ENCODE data around the gene MRPS9.
A peak's percentile ranks its signal among the peaks of the same experiment; 100 is the strongest.

MRPS9 gene

DNA sequence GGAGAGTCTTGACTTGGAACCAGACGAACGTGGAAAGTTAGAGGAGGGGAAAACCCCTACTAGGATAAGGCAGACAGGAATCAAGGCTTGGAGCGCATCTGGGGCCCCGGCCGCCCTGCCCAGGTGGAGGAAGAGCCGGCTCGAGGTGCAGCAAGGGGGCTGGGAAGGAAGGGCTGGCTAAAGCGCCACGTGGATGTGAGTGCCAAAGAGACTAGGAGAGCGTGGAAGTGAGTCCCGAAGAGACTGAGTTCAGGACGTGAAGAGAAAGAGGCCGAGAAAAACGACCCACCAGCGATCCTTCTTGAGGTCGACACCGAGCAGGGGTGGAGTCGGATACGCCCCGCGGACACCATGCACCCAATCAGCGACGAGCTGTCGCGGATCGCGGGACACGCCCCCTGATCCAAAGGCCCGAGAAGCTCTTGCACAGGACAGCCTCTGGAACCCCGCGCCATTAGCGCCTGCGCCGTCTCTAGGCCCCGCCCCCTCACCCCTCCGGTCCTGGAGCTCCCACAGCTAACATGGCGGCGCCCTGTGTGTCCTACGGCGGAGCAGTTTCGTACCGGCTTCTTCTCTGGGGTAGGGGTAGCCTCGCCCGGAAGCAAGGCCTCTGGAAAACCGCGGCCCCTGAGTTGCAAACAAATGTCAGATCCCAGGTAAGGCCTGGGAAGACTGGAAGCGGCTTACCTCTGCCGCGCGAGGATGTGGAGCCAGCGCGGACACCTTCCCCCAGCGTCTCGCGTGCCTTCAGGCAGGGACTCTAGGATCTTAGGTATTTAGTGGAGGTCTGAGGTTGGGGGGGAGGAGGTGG, at the start of gene MRPS9:
Gene MRPS9, plus strand, starts transcription at position 498 of the 811 bp plus-strand sequence. Its CDS starts 24 bp downstream, at position 522.
- peak; percentile 99 for DNase-seq

DNA sequence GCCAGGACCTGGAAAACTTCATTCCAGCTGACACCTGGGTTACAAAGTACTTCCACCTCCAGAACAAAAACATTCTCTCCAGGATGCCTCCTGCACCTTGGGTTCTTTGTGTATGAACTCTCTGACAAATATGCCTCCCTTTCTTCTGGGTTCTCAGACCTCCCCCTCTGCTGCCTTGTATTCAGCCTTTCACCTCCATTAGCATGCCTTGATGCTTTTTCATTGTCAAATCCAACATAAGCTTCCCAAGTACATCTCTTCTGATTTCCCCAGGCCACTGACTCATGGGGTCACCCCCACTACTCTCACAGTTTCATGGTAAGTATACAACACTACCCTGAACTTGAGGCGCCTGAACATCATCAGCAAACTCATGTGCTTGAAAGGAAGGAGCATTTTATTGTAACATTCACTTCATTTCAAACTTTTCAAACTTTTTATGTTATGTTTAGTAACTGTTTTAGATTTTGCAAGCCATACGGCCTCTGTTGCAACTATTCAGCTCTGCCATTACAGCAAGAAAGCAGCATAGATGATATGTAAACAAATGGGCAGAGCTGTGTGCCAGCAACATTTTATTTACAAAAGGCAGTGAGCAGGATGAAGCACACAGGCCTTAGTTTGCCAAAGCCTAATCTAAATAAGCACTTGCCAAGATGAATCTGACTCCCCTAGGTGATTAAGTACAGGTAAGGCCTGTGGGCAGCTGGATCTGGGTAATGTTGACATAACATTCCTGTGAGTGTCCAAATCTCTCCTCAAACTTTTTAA, 32.5 kb upstream of the MRPS9 start:
- no peak for DNase-seq

DNA sequence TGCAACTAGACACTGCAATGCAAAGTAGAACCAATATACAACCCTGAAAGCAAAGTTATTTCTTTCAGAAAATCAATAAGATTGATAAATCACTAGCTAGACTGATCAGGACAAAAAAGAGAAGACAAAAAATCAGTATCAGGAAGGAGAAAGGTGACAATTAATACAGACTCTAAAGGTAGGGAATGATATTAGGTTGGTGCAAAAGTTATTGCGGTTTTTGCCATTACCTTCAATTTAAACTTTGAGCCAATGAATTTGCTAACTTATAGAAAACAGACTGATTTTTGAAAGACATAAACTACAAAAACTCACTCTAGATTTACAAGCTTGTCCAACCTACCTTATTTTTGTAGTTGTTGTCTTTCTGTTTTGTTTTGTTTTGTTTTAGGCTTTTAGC, 30.5 kb upstream of the MRPS9 start:
- no peak for DNase-seq

DNA sequence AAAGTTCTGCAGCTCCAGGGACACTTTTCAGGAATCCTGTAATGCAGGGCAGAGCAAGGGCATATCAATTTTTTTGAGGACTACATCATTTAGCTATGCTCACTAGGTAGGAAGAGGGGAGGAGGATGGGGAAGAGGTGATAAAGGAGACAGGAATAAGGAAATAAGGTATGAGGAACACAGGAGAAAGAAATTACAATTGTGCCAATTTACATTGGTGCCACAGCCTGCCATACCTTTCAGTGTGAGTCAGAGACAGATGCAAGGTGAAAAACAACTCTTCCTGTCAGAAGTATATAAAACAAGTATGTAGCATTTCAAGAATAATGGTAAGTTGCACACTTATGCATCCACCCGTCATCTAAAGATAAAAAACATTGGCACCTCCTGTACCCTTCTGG, 5.4 kb upstream of the MRPS9 start:
- no peak for DNase-seq

DNA sequence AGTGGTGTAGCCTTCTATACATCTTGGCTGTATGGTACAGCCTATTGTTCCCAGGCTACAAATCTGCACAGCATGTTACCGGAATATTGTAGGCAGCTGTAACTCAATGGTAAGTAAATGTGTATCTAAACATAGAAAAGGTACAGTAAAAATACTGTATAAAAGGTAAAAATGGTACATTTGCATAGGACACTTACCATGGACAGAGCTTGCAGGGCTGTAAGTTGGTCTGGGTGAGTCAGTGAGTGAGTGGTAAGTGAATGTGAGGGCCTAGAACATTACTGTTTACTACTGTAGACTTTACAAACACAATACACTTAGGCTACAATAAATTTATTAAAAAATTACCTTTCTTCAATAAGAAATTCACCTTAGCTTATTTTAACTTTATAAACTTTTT, 3.7 kb upstream of the MRPS9 start:
- DNase-seq: no peak

DNA sequence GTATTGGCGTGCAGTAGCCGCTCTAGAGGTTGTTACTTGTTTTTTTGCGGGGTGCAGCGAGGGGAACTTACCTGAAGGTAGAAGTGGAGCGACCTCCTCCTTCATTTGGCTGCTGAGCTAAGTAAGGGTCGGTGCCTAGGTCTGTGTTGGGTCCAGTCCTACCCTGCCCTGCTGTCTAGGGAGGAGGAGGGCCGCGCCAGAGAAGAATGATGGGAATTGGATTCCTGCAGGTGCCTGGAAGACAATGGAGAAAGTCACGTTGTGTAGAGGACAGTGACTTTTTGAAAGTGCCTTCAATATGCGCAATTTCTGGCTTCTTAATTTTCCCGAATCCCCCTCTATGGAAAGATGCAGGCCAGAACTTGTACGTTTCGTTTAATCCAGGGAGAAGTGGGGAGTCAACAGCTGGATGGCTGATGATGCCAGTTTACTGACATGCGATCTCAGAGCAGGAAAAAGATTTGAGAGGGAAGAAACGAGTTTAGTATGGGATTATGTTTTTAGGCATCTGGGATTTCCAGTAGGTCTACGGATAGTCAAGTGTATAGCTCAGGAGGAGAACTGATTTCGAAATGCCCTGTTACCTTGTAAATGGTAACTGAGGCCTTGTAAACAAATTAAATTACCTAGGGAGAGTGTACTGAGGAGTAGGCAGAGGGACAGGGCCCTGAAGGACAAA, 653 bp downstream of the MRPS9 start:
- DNase-seq: no peak

DNA sequence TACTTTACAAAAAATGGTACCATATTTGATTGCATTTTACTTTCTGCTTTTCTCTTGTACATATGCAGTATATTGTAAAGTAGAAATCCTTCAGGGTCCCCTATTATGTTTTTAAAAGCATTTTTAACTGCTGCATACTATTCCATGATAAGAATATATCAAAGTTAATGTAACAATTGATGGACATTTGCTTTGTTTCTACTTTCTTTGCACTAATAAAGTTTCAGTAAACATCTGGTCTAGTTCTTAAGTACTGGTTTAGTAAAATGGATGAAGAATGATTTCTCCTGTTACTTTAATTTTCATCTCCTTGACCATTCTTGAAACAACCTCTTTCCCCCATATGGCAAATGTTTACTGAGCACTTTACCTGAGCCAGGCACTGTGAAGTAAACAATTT, 1.7 kb downstream of the MRPS9 start:
- no peak for DNase-seq

DNA sequence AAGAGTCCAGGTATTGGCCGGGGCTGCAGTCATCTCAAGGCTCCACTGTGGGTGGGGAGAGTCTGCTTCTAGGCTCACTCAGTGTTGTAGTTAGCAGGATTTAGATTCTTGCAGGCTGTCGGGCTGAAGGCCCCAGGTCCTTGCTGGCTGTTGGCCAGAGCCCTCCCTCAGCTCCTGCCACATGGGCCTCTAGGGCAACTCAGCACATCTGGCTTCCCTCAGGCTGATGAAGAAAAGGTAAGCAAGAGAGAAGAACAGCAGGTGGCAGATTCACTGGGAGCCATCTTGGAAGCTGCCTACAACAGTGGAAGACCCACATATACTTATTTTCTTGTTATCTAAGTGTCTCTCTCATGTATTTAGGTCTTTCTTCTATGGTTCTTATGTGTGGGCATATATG, 4.3 kb downstream of the MRPS9 start:
- DNase-seq: no peak

DNA sequence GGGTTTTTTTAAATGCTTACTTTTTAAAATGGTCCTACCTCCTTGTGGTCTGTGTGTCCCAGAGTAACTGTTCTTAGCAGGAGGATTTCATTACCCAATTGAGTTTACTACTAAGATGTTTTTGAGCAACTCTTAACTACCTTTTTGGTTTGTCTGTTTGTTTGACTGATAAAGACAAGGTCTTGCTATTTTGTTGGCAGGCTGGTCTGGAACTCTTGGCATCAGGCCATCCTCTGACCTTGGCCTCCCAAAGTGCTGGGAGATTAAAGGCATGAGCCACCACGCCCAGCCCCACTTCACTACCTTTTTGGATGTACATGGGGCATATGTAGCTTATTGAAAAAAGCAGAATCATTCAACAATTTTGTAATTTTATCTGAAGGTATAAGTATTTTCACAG, 14.9 kb downstream of the MRPS9 start:
- DNase-seq: no peak

DNA sequence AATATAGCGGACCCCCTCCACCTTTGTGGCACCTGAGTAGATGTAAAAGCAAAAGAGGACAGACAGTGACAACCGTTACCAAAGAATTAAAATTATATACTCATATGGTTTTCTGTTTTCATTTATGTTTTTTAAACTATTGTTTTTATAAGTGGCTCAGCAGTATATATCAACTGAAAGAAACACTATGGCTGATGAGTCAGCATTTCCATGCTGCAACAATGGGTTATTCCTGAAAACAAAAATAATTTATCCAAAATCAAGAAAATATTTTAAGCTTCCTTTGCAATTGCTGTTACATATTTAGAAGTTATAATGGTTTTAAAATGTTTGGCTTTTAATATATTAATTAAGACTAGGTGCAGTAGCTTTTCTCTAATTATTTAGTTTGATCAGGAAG, 17.7 kb downstream of the MRPS9 start:
- no peak for DNase-seq

DNA sequence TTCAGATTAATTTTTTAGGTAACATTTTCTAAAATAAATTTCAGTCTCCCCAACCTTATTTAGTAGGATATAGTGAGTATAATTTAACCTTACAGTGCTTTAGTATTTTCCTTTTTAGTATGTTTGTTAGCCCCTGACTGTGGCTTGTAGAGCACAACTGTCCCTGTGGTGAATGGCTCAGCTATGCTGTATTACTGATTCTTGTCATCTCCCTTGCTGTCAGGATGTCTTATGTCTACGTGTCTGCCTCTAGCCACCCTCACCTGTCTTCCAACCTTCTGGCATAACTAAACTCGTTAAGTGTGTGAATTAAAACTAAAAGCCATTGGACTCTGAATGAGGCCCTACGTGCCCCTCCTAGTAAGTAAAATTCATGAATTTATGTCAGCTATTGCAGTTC, 18.4 kb downstream of the MRPS9 start:
- no peak for DNase-seq

DNA sequence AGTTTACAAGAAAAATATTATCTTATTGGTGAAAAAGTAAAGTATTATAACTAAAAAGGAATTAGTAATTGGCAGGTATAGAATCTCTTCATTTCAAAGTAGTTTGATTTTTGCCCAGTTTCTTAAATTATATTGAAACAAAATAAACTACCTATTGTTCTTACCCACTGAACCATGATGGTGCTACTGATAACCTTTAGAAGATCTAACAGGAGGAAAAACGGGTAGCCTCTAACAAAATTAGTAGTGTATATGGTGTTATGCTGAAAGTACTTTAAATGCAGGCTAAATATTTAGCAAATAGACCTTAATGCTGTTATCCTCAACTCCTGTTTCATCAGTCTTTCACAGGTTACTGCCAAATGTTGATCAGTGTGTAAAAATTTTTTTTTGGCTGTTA, 19.1 kb downstream of the MRPS9 start:
- DNase-seq: no peak

DNA sequence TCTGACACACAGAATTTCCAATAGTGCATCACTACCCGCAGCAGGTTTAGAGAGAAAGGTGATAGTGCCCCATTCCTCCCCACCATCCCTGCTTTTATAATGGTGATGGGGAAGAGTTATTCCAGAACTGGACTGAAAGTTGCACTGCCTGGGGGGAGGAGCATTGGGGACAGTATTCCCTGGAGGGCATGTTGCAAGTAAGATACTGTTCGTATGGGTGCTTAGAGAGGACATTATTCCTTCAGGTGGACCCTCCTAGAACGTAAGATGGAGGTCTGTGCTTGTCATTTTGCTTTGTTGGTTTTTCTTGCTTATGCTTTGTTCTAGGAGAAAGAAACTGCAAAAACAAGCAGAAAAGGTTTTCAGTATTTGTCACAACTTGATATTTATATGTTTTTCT, 23.7 kb downstream of the MRPS9 start:
- DNase-seq: no peak

DNA sequence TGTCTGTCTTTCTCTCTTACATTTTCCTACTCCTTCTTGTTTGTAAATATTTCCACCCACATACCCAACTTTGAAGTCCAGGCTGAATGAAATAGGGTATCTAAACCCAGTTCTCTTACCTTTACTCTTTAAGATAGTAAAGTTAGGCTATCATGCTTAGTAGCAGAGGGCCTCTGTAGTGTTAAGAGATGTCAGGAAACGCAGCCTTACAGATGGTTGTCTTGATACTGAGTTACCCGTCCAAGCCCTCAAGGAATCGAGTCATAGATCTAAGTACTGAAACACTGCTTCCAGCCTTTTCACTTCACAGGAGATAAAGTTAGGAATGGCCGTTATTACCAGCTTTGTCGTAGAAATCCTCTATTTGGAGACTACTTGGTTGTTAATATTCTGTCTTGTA, 24.3 kb downstream of the MRPS9 start:
- DNase-seq: no peak

DNA sequence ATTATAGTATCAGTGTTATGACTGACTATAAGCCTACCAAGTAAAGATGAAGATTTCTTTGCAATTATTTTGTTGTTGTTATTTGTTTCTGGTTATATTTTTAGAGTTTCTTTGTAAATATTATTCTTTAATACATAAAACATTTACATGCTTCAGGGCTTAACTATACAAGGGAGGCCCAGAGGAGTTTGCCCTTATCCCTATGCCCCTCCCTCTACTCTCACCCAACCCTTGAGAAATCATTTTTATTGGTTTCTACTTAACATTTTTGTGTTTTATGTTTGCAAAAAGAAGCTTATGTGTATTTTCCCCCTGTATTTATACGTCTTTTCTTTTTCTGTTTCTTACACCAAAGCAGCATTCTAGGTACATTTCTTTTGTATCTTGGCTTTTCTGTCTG, 30.5 kb downstream of the MRPS9 start:
- no peak for DNase-seq

DNA sequence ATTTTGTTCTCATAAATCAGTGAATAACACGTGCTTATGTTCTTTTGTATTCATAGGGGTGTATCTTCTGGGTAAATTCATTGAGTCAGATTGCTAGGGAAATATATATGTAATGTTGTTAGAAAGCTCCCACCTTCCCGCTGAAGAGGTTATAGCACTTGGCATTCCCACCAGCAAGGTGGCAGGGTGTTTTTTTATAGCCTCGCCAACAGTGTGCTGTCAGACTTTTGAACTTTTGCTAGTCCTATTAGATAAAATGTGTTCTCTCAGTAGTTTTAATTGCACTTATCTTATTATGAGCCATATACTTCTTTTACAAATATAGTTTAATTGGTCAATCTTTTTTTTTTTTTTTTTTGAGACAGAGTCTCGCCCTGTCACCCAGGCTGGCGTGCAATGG, 31.0 kb downstream of the MRPS9 start:
- DNase-seq: no peak

DNA sequence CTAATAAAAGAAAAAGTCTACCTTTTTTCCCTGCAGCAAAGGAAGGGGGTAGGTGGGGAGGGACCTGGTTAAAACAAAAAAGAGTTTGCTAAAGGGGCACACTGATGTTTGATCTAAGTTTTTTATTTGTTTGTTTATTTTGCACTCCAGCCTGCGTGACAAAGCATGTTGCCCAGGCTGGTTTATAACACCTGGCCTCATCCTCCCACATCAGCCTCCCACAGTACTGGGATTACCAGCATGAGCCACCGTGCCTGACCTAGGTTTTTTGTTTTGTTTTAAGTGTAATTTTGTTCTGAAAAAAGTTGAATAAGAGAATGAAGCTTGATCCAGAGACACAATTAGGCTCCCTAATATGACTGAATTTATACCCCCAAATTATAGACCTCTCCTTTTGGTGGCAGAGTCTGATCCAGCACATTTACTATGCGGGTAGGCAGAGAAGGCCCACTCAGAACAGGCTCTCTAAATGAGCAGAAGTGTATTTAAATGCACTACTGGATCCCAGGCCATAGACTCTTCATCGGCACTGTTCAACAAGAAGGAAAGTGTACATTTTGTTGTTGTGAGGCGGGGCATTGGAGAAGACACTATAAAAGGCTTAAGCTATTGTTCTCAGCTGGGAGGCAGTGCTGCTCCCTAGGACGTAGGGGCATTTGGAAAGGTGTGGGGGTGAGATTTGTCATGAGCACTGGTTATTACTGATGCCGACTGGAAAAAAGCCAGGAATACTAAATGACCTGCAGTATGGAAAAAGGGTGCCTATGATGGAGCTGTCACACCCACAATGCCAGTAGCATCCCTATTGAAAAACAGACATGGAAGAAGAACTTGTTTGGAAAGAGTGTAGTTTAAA, 32.4 kb downstream of the MRPS9 start:
- DNase-seq: no peak

DNA sequence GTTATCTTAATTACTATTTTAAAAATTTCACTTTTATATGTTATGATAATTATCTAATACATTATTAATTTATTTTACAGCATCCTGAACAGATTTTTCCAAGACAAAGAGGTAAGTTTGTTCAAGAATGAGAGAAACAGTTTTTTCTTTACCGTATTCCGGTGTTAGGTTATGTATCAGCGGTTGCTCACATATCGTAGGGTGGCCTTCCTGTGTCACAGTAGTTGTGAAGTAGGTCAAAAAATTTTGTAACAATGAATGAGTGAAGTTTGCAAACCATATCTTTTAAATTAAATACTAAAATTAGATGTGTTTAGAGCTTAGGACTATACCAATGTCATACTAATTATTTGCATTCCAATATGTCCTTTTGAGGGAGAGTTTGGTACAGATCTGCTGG, 33.5 kb downstream of the MRPS9 start:
- no peak for DNase-seq

DNA sequence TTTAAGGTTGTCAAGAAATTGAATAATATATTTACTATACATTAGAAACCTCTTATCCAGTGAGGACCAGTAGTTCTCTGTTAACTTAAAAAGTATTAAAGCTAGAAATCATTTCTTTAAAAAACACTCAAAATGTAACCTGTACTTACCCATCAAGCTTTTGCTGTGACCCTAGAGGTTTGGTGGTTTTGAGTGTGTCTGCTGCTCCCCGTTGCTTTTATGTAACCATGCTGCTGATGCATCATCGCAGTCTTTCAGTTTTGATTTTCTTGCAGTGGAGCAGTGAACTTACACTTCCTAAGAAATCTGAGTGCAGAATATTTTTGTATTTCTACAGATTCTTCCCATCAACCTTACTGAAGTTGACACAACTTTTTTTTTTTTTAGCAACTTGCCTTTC, 34.2 kb downstream of the MRPS9 start:
- DNase-seq: no peak

DNA sequence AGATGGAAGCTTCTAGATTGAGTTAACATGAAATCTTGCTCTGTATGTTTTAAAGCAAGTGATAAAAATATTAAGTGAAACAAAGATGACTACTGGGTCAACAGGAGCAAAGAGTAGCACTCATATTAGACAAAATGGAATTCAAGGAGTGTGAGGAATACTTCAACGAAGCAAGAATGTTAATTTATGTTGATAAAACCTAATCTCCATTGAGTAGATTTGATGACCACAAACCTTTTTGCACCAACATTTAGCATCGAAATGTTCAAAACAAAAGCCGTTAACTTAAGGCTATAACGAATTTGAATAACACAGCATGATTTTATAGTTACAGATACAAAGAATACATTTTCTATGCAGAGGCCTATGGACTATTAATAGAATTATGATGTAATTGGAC, 35.7 kb downstream of the MRPS9 start:
- DNase-seq: no peak

DNA sequence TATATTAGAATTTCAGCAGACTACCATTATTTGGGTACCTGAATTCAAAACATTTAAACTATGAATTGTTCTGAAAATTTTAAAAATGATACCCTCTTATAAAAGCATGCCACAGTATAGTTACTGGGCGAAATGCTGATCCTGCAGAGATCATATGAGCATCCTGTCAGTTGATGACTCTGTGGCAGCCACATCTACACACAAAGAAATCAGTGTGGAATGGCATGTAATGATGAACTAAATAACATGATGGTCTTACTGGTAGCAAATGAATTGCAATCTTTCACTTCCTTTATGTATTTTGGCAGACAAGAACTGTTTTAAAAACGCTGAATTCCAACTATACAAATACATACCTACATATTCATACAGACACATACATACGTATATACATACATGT, 38.3 kb downstream of the MRPS9 start:
- no peak for DNase-seq

DNA sequence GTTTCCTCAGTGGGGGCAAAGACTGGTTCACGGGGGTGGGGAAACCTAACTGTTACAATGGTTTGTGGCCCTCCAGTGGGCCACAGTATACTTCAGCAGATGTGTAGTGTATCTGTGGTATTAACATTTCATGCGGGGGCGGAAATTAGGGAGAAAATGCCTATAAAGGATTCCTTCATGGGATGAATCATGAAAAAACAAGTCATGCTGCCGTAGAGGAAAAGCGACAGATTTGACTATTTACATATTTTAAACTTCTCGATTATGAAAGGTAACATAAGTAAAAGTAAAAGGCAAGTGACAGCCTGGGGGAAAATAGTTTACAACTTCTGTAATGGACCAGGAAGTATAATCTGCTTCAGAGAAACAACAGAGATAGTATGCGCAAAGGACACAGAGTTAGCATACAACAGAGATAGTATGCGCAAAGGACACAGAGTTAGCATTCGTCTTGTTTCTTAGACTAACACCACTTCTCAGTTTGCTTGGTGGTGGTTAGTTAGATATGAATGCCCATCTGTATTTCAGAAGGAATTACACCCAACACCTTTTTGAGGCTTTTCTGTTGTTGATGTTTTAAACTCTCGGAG, 41.1 kb downstream of the MRPS9 start:
- no peak for DNase-seq

DNA sequence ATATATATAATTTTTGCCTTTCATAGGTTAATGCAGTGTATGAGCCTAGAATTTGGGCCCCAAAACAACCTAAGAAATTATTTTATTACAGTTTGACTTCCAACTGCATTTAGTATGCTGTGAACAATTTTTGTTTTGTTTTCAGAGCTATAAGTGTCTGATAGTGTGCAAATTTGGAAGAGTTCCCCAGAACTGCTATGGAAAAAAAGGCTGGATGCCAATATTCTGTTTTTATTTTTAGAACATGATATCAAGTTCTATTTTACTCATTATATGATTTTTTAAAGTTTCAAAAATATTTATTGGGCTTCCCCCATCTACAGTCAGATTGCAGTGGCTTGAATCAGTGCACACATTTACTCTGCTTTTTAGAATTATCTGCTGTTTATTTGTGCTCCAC, 42.6 kb downstream of the MRPS9 start:
- DNase-seq: no peak

Data from CD4-positive, alpha-beta T cell treated with Interleukin-17A for 4 hours (primary cell).